HL-60 (cell line): ENCODE data around the gene DNAJC24.

Experiments
- DNase-seq, 2 experiments: peaks; one replicate each; pipeline ENCODE4 v3.0.0-alpha.2; 2010 to 2020; ENCODE audit warnings: low read depth in 1 of 2, low spot score in 1 of 2
- H3K27ac ChIP-seq: fragments of 250-450 bp; sonication (Bioruptor Pico); replicated peaks from 2 replicates; pipeline ENCODE4 v1.5.1; 2020; ENCODE audit warnings: mild to moderate bottlenecking, moderate library complexity
- H3K27me3 ChIP-seq: fragments of 250-450 bp; sonication (Bioruptor Pico); 2 replicates; pipeline ENCODE4 v1.5.1; 2021; ENCODE audit warnings: mild to moderate bottlenecking, moderate library complexity; ENCODE audit not compliant: insufficient read depth, poor library complexity, severe bottlenecking
- H3K4me3 ChIP-seq: replicated peaks from 2 replicates; pipeline ENCODE4 v1.5.1; 2011; ENCODE audit warnings: mild to moderate bottlenecking, control low read depth, low read length; ENCODE audit not compliant: insufficient read depth
- GABPA ChIP-seq: IDR thresholded peaks from 2 replicates; pipeline ENCODE4 v1.6.1; 2012; ENCODE audit warnings: low read depth
- POLR2AphosphoS5 ChIP-seq: IDR thresholded peaks from 2 replicates; pipeline ENCODE4 v1.6.1; 2012; ENCODE audit warnings: low read depth
- SPI1 ChIP-seq: IDR thresholded peaks from 2 replicates; pipeline ENCODE4 v1.6.1; 2012; ENCODE audit warnings: low read depth, mild to moderate bottlenecking, borderline replicate concordance
- TF ChIP-seq, protein P1 (sequence below): IDR thresholded peaks from 2 replicates; pipeline ENCODE4 v1.6.1; 2012; ENCODE audit warnings: low read depth; ENCODE audit not compliant: insufficient replicate concordance
- TF ChIP-seq, protein P2 (sequence below): IDR thresholded peaks from one replicate; pipeline ENCODE4 v1.5.1; 2011; ENCODE audit warnings: low read length, control low read depth, inconsistent platforms; ENCODE audit not compliant: insufficient read depth

The DNAJC24 gene

DNA sequence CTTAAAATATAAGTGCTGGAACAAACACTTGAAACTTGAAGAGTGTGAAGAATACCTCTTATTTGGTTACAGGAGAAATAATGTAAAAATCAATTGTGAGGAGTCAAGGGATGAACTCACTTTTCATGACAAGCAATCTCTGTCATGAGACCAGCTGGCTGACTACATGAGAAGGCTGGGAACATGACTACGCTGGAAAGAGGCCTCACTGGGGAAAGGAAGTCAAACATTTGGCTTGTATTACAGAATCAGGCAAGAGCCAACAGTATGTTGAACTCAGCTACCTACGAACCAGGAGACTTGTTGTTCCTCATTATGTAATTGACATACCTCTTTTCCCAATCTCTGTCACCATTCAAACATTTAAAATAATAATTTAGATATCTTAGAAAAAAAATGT is 14.5 kb upstream of the DNAJC24 start:
- H3K27ac ChIP-seq: no peak overlapping the region
- DNase-seq: no peak
- H3K4me3 ChIP-seq: no peak overlapping the region
- no peaks in the 10 kb centered on the region for H3K27me3 ChIP-seq
- TF ChIP-seq POLR2AphosphoS5: no peak
- TF ChIP-seq SPI1: no peak

DNA sequence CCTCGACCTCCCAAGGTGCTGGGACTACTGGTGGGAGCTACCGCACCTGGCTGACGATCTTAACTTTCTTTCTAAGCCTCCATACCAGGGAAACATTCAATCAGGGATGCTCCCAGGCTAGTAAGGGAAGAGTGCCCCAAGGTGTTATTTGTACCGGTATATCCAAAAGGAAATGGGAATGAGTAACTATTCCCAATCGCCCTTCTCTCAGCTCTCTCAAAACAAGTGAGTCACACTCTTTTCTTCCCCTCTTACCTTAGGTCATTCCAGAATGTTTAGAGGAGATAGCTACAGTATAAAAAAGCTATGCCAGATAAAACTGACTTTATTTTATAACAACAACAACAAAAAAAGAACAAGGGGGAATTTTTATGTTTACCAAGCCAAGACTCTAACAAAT is 13.8 kb upstream of the DNAJC24 start:
- no peak for DNase-seq
- Histone ChIP-seq H3K27me3 (no peaks in the 10 kb centered on the region), H3K27ac (no peak overlapping the region), H3K4me3 (no peak overlapping the region)
- no peak for TF ChIP-seq SPI1
- no peak for TF ChIP-seq GABPA
- TF ChIP-seq, protein P1, sequence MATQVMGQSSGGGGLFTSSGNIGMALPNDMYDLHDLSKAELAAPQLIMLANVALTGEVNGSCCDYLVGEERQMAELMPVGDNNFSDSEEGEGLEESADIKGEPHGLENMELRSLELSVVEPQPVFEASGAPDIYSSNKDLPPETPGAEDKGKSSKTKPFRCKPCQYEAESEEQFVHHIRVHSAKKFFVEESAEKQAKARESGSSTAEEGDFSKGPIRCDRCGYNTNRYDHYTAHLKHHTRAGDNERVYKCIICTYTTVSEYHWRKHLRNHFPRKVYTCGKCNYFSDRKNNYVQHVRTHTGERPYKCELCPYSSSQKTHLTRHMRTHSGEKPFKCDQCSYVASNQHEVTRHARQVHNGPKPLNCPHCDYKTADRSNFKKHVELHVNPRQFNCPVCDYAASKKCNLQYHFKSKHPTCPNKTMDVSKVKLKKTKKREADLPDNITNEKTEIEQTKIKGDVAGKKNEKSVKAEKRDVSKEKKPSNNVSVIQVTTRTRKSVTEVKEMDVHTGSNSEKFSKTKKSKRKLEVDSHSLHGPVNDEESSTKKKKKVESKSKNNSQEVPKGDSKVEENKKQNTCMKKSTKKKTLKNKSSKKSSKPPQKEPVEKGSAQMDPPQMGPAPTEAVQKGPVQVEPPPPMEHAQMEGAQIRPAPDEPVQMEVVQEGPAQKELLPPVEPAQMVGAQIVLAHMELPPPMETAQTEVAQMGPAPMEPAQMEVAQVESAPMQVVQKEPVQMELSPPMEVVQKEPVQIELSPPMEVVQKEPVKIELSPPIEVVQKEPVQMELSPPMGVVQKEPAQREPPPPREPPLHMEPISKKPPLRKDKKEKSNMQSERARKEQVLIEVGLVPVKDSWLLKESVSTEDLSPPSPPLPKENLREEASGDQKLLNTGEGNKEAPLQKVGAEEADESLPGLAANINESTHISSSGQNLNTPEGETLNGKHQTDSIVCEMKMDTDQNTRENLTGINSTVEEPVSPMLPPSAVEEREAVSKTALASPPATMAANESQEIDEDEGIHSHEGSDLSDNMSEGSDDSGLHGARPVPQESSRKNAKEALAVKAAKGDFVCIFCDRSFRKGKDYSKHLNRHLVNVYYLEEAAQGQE: no peak
- TF ChIP-seq POLR2AphosphoS5: no peak
- TF ChIP-seq, protein P2, sequence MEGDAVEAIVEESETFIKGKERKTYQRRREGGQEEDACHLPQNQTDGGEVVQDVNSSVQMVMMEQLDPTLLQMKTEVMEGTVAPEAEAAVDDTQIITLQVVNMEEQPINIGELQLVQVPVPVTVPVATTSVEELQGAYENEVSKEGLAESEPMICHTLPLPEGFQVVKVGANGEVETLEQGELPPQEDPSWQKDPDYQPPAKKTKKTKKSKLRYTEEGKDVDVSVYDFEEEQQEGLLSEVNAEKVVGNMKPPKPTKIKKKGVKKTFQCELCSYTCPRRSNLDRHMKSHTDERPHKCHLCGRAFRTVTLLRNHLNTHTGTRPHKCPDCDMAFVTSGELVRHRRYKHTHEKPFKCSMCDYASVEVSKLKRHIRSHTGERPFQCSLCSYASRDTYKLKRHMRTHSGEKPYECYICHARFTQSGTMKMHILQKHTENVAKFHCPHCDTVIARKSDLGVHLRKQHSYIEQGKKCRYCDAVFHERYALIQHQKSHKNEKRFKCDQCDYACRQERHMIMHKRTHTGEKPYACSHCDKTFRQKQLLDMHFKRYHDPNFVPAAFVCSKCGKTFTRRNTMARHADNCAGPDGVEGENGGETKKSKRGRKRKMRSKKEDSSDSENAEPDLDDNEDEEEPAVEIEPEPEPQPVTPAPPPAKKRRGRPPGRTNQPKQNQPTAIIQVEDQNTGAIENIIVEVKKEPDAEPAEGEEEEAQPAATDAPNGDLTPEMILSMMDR: no peak

DNA sequence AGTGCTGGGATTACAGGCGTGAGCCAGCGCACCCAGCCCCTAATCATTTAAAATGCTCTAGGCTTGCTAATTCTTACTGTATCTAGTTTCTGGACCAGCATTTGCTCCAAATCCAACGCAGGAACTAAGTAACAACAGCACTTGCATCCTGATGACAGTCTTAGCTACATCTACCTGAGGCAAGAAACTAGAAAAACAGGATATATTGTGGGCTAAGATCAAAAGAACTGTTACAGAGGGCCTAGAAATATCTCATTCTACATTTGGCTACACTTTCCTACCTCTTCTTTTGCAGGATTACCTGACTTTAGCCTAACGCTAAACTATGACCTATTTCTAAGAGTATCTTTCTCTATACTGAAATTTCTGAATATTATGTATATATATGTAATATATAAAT is 7.9 kb upstream of the DNAJC24 start:
- Histone ChIP-seq H3K4me3 (no peak overlapping the region), H3K27ac (no peak overlapping the region), H3K27me3 (peaks cover 4% of the 10 kb centered on the region)
- DNase-seq: no peak
- TF ChIP-seq, protein P1: no peak
- TF ChIP-seq, protein P2: no peak
- TF ChIP-seq GABPA: no peak
- TF ChIP-seq POLR2AphosphoS5: no peak
- no peak for TF ChIP-seq SPI1

DNA sequence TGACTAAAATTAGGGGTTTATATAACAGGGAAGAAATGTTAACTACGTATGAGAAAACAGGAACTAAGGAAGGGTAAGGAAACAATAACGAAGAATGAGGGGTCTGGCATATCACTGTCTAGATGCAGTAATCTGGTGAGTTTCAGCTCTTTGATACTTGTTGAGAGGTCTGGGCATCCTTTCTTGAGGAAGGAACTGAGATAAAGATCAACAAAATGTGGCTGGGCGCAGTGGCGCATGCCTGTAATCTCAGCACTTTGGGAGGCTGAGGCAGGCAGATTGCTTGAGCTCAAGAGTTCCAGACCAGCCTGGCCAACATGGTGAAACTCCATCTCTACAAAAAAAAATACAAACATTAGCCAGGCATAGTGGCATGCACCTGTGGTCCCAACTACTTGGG is 2.9 kb upstream of the DNAJC24 start:
- DNase-seq: no peak
- no peak overlapping the region for H3K27ac ChIP-seq
- TF ChIP-seq, protein P1: no peak
- TF ChIP-seq, protein P2: no peak
- no peak for TF ChIP-seq SPI1
- TF ChIP-seq GABPA: no peak
- no peak for TF ChIP-seq POLR2AphosphoS5
- H3K27me3 ChIP-seq: peaks cover 4% of the 10 kb centered on the region
- H3K4me3 ChIP-seq: no peak overlapping the region
